ENCODE measurements around the gene ABHD16A.

ABHD16A gene

GRCh38 chr6:31702819-31703716 lies at the start of gene ABHD16A:
ABHD16A (minus strand) TSS chr6:31703324; CDS start chr6:31703281, 43 bp downstream.
- peak; percentile 98 for DNase-seq

GRCh38 chr6:31752739-31753319 lies 49.7 kb upstream of the ABHD16A start:
- DNase-seq = no peak

- no peak for DNase-seq
These were observed 47.4 kb upstream of the ABHD16A start for GRCh38 chr6:31750411-31751022.

DNA sequence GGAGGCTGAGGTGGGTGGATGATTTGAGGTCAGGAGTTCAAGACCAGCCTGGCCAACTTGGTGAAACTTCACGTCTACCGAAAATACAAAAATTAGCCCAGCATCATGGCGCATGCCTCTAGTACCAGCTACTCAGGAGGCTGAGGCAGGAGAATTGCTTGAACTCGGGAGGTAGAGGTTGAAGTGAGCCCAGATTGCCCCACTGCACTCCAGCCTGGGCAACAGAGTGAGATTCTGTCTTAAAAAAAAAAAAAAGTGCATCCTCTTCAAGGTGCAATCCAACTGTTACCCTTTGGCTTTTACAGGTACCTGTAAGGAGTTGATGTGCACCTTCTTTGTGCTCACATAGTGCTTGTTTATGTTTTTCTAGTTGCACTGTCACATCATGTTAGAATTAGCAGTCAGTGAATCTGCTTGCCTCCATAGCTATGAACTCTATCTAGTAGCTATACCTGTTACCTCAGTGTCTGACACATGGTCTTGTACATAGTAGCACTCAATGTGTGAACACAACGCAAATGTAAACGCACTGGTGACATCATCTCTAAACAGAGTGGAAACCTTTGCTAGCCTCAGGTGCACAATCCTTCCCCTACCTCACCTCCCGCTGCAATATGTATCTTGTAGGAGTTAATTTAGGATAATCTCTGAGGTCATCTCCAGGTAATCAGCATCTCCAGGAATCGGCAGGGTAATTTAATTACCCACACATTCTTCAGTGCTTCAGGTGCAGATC lies 46.3 kb upstream of the ABHD16A start:
- no peak for DNase-seq

- no peak for DNase-seq
These were observed 41.3 kb upstream of the ABHD16A start for GRCh38 chr6:31744422-31744821.

GRCh38 chr6:31742894-31743293 lies 39.8 kb upstream of the ABHD16A start:
- DNase-seq = no peak

DNA sequence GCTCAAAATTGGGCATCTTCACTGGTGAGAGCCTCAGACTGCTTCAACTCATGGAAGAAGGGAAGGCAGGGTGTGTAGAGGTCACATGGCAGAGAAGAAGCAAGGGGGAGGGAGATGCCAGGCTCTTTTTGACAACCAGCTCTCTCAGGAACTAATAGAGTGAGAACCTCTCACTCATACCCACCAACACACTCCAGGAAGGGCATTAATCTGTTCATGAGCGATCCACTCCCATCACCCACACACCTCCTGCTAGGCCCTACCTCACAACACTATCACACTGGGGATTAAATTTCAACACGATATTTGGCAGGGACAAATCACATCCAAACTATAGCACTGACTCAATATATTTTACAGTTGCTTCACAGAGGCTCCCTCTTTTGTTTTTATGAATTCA lies 38.7 kb upstream of the ABHD16A start:
- no peak for DNase-seq

DNA sequence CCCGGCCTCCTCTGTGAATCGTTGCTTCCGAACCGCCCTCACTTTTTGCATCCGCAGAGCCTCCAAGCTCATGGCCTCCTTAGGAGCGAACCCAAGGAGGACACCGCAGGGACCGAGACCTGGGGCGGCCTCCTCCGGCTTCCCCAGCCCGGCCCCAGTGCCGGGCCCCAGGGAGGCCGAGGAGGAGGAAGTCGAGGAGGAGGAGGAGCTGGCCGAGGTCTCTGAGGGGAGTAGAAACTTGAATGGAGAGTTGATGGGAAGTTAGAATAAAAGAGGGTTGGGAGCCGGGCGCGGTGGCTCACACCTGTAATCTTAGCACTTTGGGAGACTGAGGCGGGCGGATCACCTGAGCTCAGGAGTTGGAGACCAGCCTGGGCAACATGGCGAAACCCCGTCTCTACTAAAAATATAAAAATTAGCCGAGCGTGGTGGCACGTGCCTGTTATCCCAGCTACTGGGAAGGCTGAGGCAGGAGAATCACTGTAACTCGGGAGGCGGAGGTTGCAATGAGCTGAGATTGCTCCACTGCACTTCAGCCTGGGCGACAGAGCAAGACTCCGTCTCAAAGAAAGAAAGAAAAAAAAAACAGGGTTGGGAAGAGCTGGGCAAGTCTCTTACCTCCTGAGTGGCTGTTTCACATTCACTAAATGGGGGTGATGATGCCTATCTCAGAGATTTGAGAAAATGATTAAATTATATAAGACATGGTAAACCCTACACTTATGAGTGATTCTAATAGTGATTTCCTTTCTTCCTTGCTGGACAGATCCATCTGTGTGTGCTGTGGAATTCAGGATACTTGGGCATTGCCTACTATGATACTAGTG lies 37.5 kb upstream of the ABHD16A start:
- DNase-seq = no peak

DNA sequence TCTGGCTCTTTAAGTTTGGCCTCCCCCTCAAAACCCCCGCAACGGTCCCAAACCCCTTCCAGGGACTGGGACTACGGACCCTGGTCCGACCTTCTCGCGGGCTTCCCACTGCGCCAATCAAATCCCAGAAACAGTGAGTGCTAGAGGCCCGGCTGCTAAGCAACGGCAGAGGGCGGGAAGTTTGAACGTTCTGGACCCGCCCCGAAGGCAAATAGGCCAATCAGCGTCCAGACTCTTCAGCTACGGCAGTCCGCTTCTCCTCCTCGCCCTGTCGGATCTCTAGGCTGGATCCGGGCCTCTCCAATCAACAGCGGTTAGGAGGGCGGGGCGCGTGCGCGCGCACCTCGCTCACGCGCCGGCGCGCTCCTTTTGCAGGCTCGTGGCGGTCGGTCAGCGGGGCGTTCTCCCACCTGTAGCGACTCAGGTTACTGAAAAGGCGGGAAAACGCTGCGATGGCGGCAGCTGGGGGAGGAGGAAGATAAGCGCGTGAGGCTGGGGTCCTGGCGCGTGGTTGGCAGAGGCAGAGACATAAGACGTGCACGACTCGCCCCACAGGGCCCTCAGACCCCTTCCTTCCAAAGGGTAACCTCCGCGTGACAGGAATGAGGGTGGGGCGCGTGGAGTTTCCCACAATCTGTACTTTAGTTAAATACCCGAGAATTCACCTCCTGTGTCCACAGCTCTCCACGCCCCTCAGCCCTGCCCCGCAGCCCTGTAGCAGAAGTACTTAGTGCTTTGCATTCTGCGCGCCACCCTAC lies 36.7 kb upstream of the ABHD16A start, which contains the start of gene MSH5:
Gene MSH5 (plus strand): TSS at position 367 of the 758 bp plus-strand sequence. CDS start 462 bp downstream, outside the sequence.
- peak; percentile 98 for DNase-seq

- DNase-seq = peak; percentile 81
These were observed 35.2 kb upstream of the ABHD16A start for GRCh38 chr6:31737991-31738979.

DNA sequence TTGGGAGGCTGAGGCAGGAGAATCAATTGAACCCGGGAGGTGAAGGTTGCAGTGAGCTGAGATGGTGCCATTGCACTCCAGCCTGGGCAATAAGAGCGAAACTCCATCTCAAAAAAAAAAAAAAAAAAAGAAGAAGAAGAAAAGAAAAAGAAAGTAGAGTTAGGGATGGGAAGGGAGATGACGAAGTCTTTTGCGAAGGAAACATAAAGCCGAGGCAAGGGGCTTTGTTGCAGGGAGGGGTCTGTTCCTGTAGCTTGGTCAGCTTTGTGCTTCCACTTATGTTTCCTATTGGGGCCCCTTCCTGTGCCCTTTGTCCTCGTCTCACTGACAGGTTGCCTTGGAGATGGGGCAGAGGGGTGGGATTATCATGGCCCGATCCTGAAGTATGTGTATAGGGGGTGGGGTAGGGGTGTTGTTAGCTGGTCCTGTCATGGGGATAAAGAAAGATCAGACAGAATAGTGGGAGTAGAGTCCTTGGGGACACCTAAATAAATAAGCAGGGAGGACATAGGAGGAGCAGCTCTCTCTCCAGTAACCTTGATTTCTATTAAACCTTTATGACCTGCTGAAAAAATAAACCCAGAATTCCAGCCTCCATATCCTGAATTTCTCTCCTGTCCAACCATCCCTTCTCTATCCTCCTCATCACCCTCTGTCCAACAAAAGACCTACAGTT lies 34.3 kb upstream of the ABHD16A start:
- DNase-seq = peak; percentile 21

DNA sequence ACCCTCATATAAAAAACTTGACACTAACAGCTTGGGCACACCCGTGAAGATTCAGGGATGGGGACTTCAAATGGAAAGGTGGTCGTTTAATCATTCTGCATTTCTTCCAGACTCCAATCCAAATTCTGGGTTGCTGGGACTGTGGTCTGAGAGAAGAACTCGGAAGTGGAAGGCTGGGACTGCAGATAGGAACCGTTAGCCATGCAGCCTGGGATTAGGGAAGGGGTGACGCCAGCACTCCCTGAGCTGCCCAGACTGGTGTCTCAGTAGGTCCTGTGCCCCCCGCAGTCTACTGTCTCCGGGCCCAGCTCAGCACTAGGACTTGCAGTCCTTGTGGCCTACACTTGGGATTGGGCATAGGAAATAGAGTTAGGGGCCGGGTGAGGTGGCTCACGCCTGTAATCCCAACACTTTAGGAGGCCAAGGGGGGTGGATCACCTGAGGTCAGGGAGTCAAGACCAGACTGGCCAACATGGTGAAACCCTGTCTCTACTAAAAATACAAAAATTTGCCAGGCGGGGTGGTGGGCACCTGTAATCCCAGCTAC lies 33.7 kb upstream of the ABHD16A start:
- DNase-seq = no peak

GRCh38 chr6:31736021-31736767 lies 33.1 kb upstream of the ABHD16A start, which contains the start of gene CLIC1:
CLIC1 (minus strand) TSS chr6:31736530; CDS start chr6:31736300, 230 bp downstream.
- peak; percentile 82 for DNase-seq

DNA sequence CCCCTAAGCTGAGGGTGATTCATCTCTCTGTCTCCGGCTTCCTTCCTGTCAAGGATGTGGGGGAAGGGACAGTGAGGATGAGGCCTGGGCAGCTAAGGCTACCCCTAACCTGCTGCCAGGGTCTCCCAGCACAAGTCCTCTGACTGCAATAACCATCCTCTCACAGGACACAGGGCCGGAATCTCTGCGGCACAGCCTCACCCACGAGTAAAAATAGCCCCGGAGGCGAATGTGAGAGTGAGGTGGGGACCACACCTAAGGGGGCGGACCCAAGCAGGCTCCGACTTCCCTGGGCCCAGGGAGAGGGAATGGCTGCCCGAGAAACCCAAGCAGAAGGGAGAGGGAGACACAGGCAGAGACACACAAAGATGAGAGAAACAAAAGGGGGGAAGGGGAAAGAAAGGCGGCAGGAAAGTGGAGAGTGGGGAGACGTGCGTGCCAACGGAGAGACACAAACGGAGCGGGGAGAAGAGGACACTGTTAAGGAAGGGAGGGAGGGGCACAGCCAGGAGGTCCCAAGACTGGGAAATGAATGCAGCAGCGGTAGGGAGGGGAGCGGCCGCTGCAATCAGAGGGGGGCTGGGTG lies 31.8 kb upstream of the ABHD16A start:
- peak; percentile 80 for DNase-seq

DNA sequence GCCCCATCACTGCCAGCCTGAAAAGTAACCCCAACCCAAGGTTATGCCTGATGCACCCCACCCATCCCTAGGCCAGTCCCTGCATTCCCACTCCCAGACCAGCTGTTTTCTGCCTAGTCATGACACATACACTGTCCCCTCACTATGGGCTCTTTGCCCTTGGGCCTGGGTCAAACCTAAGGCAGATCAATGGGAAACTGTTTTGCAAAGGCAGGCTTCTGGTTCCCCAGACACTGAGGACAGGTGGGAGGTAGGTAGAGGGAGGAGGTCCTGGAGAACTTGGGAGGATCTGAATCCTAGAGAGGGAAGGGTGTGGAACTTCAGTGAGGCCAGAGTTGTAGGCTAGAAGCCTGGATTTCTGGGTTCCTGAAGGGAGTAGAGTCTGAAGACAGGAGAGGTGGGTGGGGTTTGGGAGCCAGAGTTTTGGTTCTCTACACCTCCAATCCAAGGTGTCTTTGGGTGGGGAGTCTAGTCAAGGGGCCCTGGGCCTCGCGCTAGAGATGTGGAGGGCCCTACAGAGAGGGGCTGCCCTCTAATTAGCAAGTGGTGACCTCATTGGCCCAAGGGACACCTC lies 31.2 kb upstream of the ABHD16A start:
- no peak for DNase-seq

DNA sequence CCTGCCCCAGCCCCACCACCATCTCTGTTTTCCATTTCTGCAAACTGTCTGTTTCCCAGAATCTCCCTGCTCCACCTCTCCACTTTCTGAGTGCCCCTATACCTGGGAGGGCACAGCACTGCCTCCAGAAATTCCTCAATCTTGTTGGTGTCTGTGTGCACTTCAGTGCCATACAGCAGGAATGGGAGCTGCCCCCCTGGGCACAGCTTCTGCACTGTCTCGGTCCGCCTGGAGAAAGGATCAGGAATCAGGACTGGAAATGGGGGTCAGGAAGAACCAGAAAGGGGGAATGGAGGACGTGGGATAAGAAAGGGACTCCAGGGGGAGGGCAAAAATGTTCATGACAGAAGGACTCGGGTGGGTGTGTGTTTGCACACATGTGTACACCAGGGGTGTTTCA lies 30.6 kb upstream of the ABHD16A start:
- no peak for DNase-seq

DNA sequence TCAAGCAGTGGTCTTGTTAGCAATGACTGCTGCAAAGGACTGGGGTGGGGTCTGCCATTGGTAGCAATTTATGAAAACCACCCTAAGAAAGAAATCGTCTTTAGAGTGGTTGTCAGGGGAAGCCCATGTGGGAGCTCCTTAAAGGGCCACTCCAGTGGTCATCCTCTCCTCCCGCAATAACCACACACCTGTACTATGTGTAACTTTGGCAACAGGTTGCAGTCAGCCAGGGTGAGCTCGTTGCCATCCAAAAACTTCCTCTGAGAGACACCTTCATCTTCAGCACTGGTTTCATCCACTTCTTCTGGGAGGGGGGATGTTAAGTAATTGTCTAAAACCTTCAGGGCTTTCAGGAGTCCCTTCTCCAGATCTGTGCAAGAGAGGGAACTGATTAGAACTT lies 28.9 kb upstream of the ABHD16A start:
- no peak for DNase-seq
